ENCODE results near the gene TCF7L1.
"Not testable (repeated sequence)": the region's sequence is repeated elsewhere in the genome, so short reads cannot be mapped to it uniquely, and the experiment has no call there.

TCF7L1 gene

DNA sequence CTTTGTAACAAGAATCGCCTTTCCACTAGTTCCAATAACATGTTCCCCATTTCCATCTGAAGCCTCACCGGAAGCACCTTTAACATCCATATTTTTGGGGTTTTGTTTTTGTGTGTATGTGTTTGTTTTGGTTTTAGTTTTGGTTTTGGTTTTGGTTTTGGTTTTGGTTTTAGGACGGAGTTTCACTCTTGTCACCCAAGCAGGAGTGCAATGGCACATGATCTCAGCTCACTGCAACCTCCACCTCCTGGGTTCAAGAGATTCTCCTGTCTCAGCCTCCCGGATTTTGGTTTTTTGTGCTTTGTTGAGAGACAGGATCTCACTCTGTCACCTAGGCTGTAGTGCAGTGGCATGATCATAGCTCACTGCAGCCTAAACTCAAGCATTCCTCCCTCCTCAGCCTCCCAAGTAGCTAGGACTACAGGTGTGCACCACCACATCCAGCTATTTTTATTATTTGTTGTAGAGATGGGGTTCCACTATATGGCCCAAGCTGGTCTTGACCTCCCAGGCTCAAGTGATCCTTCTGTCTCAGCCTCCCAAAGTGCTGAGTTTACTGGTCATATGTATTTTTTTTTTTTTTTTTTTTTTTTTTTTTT is 158.3 kb downstream of the TCF7L1 start:
- no peak for DNase-seq

DNA sequence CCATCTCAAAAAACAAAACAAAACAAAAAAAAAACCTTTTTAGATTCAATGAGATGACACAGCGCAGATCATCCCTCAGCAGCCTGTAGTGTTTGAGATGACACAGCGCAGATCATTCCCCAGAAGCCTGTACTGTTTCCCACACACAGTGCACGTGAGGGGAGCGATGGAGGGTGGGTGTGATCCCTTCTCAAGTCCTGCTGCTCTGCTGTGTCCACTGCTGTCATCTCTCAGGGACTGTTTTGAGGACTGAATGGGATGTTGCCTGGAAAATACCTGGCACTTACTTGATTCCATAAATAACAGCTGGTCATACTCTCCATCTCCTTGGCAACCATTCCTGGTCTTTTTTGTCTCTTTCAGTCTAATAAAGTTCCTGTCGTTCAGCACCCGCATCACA is 168.9 kb downstream of the TCF7L1 start:
- no peak for DNase-seq

DNA sequence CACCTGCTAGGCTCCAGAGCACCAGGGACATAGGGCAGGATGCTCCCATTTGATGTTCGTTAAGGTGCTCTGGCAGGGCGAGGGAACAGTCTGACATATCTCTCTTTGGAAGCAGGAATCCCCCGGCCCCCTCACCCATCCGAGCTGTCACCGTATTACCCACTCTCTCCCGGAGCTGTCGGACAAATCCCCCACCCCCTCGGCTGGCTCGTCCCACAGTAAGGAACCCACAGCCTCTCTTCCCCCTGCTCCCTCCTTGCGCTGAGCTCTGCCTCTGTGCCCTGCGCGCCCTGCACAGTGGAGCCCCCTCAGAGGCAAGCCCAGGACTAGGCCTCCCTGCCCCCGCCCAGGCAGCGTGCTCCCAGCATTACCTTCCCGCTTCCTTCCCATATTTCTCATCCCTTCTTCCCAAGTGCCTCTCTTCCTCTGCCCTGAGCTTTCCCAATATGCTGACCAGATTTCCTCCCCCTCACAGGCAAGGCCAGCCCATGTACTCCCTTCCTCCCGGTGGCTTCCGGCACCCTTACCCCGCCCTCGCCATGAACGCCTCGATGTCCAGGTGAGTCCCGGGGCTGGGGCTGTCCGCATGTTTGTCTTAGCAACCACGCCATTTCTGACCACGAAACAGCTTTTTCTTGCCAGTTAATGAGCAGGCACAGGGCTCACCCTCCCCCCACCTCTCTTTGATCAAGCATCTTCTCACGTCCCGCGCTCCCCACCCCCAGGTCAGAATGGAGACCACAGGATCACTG is 170.8 kb downstream of the TCF7L1 start:
- no peak for DNase-seq

DNA sequence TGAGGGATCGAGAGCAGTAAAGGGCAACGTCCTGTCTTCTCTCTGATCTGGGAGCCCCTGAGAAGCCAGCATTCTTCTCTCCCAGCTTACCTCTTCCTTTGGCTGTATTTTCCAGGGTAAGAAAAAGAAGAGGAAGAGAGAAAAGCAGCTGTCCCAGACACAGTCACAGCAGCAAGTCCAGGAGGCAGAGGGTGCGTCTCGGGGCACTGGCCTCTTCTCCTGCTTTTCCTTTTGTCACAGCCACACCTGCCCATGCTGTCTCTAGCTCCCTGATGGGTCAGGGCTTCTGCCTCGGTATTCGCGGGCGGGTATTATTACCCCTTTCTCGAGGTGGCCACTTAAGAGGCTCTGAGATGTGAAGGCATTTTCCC is 174.3 kb downstream of the TCF7L1 start:
- no peak for DNase-seq

DNA sequence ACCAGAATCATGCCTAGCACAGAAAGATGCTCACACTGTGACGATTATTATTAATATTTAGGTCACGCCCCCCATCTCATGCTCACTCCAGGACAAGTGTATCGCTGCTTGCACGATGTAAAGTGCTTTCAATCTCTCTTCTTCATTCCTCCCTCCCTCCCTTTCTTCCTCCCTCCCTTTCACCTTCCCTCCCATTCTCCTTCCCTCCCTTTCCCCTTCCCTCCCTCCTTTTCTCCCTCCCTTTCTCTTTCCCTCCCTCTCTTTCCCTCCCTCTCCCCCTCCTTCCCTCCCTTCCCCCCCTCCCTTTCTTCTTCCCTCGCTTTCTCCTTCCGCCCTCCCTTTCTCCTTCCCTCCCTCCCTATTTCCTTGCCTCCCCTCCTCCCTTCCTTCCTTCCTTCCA is 175.0 kb downstream of the TCF7L1 start:
- DNase-seq: no peak

DNA sequence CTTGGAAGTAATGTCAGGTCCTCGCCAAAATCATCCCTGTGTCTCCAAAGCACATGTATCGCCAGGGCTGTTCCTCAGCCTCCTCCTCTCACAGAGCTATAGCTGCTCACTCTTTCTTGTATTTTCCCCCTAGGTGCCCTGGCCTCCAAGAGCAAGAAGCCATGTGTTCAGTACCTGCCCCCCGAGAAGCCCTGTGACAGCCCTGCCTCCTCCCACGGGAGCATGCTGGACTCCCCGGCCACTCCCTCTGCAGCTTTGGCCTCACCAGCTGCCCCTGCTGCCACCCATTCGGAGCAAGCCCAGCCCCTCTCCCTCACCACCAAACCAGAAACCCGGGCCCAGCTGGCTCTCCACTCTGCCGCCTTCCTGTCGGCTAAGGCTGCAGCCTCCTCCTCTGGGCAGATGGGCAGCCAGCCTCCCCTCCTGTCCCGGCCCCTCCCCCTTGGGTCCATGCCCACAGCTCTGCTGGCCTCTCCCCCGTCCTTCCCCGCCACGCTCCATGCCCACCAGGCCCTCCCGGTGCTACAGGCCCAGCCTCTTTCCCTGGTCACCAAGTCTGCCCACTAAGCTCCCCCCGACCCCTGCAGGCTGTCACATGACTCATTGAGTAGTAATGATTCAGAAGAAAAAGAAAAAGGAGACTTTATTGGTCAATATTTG is 175.8 kb downstream of the TCF7L1 start:
- no peak for DNase-seq

DNA sequence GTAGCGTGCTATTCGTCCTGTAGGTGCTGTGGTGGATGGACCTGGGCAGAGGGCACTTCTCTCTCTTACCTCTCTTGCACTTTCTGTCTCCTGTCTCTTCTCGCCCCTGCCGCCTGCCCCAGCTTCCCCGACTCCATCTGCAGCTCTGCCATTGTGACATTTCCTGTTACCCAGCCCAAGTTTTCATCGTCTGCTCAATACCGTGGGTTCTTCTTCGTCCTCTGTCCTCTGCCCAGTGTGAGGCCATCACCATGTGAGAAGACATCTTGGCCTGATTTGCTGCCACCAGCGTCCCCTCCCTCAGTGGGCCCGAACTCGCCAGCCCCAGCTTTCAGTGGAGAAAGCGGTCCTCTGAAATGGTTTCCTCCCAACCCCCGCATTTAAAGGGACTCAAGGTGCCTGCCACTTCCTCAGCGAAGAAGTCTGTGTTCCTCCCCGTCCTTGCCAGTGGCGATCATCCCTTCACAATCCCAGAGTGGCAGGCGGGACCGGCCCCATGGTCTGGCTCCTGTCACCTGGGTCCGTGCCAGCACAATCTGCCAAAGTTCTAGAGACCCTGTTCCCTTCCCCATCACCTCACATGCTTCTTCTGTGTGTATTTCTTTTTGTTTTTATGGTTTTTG is 176.6 kb downstream of the TCF7L1 start:
- DNase-seq: no peak

DNA sequence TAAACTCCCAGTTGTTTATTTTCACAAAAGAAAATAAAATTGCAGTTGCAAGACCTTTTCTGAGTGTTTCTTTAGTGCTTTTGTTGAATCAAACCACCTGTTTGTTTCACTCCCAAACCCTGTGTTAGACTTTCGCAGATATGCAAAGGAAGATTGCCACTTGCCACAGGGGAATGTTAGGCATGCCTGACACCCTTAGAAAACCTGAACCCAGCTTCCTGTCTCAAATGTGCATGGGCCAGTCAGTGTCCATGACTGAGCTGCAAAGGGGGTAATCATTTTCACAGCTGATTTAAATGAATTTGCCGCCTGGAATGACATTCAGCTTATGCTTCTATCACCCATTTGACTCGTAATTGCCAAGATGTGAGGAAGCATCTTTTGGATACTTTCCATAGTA is 177.1 kb downstream of the TCF7L1 start:
- DNase-seq: no peak

DNA sequence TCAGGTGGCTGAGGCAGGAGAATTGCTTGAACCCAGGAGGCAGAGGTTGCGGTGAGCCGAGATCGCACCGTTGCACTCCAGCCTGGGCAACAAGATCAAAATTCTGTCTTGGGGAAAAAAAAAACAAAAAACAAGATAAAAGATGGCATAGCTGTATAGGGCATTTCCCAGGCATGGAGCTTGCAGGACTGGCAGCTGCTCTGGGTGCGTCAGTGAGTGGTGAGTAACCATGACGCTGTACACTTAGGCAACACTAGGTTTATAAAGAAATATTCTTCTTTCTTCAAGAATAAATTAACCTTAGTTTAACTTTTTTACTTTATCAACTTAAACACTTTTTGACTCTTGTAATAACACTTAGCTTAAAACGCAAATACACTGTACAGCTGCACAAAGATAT is 179.2 kb downstream of the TCF7L1 start:
- no peak for DNase-seq

DNA sequence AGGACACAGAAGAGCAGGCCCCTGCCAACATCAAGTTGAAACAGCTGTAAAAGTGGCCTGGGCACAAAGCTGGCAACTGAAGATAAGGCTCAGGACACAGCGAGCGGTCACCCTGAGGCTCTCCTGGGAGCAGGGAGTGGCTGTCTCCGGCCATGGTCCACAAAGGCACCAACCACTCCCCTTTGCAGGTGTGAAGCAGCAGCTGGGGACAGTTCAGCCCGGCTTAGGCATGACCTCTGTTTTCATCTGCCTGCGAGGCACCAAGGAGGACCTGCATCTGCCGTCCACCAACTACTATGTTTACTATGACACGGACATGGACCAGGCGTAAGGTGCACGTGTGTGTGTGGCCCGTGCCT is 181.7 kb downstream of the TCF7L1 start:
- DNase-seq: no peak

DNA sequence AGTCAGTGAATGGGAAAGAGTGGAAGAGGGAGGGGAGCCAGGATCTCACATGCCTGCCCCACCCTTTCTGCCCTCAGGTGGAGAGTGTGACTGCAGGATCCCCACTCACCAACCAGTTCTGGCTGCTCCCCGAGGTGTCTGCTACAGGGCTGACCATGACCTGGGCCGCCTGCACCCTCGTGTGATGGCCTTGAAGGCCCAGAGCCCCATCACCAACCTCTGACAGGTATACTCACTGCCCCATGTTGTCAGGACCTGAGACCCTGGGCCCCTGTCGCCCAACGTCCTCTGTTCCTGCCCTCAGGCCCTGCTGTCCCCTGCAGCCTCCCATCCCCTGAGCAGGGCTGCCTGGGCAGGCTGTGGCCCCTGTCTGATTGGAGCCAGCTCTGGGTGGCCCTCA is 182.7 kb downstream of the TCF7L1 start:
- not testable (repeated sequence) for DNase-seq

DNA sequence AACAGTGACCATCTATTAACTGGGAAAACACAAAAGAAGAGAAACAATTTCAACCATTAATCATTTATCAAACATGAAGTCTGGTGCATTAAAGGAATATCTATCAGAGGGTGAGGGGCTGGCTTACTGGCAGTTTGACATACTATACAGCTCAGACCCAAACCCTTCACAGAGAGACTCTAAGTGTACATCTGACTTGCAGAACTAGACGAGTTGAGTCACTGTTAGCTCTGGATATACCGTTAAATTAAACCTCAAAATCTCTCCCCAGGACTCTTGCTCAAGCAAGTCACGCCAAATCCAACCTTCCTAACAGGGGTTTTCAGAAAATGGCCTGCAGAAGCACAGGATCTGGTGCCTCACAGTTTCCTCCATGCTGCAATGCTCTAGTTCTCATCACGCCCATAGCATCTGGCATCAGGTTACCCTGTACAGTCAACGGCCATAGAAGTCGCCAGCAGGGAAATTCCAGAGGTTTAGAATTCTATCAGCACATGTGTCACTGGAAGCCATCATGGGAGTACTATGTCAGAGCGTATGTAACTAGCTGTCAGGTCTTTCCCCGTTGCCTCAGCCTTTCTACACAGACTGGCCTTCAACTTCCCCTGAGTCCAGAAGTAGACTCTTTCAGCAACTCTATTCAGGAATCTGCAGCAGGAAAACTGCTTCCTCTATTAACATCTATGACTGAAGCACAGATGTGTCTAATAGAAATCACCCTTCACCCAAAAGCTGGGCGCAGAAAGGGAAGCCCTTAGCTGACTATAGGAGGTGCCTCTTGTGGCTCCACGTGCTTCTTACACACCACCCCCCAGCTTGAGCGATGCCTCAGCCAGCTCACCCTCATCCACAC is 185.3 kb downstream of the TCF7L1 start:
- no peak for DNase-seq

DNA sequence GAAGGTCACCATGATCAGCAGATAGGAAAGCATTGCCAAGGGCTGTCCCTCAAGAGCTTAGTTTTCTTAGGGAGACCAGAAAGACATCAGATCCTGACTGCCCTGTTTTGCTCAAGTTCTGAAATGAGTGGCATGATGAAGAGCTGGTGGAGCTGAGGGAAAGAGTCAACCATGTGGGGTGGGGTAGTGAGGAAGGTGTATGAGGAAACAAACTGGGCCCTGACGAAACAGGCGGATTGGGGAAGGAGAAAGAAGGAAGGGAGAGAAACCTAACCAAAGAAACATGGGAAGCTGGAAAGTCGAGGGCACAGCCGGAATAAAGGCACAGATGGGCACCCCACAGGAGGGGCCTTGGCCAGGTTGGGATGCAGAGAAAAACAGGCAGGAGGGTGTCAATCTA is 186.6 kb downstream of the TCF7L1 start:
- DNase-seq: no peak

DNA sequence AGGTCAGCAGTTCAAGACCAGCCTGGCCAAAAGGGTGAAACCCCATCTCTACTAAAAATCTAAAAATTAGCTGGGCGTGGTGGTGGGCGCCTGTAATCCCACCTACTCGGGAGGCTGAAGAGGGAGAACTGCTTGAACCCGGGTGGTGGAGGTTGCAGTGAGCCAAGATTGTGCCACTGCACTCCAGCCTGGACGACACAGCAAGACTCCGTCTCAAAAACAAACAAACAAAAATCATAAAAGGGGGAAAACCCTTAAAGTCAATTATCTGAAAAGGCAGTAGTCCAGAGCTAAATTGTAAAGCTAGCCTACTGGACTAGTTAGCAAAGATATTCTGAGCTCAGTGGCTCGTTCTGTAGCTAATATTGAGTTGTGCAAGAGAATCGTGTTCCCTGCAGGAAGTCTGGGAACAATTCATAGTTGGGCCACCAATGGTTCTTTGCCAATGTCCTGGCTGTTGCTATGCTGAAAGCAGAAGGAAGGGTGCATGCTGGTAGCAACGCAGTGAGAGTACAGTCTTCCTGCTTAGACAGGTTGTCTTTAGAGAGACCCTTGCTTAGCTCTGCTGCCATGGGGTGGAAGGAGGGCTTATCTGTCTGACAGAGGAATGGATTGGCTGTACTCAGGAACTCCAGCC is 190.3 kb downstream of the TCF7L1 start:
- no peak for DNase-seq

DNA sequence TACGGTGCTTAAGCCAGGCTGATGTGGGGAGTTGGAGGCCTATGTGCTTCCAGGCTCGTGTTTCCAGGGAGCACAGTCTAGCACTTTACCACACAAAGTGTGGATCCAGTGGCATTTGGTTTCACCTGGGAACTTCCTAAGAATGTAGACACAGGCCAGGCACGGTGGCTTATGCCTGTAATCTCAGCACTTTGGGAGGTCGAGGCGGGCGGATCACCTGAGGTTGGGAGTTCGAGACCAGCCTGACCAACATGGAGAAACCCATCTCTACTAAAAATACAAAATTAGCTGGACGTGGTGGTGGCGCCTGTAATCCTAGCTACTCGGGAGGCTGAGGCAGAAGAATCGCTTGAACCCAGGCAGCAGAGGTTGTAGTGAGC is 190.8 kb downstream of the TCF7L1 start:
- DNase-seq: not testable (repeated sequence)

DNA sequence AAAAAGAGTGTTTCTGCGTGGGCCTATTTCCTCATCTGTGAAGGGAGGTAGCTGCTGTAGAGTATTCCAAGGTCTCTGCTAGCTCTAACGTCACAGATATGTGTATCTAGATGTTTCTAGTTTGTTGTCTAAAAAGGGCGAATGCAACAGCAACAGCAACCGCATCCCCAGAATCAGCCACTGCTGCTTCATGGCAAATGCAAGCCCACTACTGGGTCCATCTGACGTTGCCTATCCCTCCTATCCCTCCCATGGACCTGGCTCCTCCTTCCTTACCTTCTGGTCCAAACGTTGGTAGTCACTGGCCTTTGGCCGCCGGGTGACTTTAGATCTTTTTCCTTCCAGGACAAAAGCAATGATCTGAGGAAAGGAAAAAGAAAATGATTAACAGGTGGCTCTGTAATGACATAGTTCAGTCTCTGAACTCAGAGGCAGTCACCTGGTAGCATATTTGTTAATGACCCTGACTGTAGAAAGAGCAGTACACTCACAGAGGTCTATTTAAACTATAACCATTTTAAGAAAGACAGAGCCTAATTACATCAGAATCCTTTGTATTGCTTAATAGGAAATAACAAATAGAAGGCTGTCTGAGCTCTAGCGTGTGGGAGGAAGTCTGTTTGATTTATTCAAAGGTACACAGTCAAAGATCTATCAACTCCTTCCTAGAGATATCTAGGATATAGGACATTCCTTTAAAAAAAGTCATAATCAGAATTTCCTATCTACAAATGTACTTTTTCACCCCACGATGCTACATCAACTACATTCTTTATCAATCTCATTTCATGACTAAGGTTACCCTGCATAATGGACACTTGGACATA is 191.7 kb downstream of the TCF7L1 start:
- DNase-seq: no peak

DNA sequence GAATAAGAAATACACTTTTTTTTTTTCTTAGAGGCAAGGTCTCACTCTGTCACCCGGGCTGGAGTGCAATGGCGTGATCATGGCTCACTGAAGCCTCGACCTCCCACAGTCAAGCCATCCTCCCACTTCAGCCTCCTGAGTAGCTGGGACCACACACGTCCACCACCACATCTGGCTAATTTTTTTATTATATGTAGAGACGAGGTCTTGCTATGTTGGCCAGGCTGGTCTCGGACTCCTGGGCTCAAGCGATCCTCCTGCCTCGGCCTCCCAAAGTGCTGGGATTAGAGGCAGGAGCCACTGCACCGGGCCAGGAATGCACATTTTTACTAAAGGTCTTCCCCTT is 192.2 kb downstream of the TCF7L1 start:
- no peak for DNase-seq

DNA sequence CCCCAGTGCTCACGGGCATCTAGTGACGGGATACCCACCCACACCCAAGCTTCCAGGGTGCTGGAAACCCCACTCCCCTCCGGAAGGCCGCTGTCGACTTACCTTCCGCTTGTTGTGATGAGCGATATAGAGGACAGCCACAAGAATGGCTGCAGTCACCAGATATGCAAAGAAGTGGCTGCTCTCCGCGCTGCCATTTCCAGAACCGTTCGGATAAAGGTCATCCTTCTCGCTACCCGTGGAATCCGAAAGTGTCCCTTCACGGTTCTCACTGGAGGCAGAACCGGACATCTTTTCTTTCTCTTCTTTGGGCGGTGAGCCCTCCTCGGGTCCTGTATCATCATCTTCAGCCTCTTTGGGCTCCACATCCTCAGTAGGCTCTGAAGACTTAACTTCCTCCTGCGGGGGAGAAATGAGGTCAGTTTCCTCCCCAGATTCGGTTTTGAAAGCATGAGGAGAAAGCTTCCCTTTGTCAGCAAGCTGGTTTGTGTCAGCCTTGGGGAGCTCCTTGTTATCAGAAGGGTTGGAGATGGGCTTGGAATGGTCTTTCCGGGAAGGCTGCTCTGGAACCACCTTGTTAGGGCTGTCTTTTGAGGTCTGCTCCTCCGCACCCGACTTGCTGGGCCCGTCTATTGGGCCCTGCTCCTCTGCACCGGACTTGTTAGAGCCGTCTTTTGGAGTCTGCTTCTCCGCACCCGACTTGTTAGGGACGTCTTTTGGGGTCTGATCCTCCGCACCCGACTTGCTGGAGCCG is 193.4 kb downstream of the TCF7L1 start:
- peak; percentile 19 for DNase-seq

DNA sequence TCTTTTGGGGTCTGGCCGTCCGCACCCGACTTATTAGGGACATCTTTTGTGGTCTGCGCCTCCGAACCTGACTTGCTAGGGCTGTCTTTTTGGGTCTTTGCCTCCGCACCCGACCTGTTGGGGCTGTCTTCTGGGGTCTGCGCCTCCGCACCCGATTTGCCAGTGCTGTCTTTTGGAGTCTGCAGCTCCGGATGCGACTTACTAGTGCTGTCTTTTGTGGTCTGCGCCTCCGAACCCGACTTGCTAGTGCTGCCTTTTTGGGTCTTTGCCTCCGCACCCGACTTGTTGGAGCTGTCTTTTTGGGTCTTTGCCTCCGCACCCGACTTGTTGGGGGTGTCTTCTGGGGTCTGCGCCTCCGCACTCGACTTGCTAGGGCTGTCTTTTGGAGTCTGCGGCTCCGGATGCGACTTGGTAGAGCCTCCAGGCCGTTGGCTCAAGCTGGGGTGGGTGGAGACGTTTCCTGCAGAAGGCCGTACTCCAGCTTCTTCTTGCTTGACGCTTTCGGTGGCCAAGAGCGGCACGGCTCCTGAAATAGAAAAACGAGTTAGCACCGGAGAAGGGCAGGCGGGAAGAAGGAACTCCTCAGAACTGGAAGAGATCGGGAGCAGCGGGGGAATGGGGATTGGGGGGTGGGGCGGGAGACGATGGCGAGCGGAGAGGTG is 194.1 kb downstream of the TCF7L1 start:
- DNase-seq: peak; percentile 36

DNA sequence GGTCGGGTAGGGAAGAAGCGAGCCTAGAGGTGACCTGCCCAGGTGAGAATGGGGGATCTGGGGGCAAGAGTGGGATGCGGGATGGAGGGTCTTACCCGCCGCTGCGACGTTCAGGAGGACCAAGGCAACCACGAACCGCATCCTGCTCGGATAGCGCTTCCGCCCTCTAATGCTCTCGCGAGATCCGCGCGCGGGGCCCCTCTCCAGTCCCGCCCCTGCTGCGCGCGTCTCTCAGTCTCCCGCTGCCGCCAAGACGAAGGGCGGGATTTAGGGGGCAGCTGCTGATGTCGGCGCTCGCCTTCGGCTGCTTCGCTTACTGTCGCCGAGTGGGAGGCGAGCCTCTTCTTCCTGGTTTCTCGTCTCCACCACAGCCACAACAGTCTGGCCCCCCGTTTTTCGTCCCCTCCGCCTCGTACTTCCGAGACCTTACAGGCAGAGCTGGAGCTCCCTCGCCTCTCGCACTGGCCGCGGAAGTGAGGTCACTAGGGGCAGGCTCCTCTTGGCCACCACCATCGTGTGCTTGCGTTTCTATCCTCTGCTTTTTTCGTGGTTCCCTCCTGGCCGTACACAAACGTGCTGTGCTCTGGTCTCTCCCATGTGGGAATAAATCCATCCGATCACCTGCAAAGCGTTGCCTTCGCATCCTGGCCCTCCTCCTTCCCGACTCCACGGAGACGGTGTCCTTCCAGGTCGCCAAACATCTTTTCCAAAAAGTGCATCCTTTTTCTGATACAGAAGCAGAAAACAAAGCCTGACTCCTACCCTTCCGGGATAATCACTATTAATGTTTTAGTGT is 194.8 kb downstream of the TCF7L1 start, which contains the start of gene TGOLN2:
TGOLN2 (minus strand) TSS at position 168 of the 796 bp plus-strand sequence; CDS start at position 141, 27 bp downstream.
- DNase-seq: peak; percentile 89
